Lung (tissue), 12 donors: ENCODE data around the gene KCTD3. TPM values are rescaled to one million over a fixed set of nuclear protein-coding genes. Genes with fewer than 3 reads are reported as not detected.

Experiments used
- ATAC-seq: fragments of 200-7000 bp; cut with Tn5 transposase; one replicate; pipeline ENCODE4 v1.9.1; 2020; ENCODE audit warnings: moderate number of reproducible peaks; ENCODE audit not compliant: insufficient read depth, low FRiP score
- DNase-seq, 3 donors: peaks; one replicate each; pipeline ENCODE4 v3.0.0-alpha.2; 2013 to 2017
- H3K27ac ChIP-seq, 2 donors: one replicate each; pipeline ENCODE4 v1.5.1; 2013; ENCODE audit warnings: mild to moderate bottlenecking in 2 of 2, moderate library complexity in 2 of 2, control low read depth in 1 of 2, inconsistent platforms in 1 of 2, low read depth in 1 of 2, low read length in 1 of 2
- H3K27me3 ChIP-seq, 3 donors: one replicate each; pipeline ENCODE4 v1.5.1; 2013; ENCODE audit warnings: low read length in 2 of 3; ENCODE audit not compliant: control insufficient read depth in 3 of 3, insufficient read depth in 3 of 3
- H3K36me3 ChIP-seq, 4 donors: one replicate each; pipeline ENCODE4 v1.5.1; 2013; ENCODE audit warnings: low read length in 4 of 4, mild to moderate bottlenecking in 1 of 4, moderate library complexity in 1 of 4; ENCODE audit not compliant: control insufficient read depth in 4 of 4, insufficient read depth in 4 of 4
- H3K4me1 ChIP-seq, 5 donors: one replicate each; pipeline ENCODE4 v1.5.1; 2013; ENCODE audit warnings: low read length in 5 of 5, mild to moderate bottlenecking in 2 of 5, moderate library complexity in 1 of 5; ENCODE audit not compliant: control insufficient read depth in 5 of 5, insufficient read depth in 5 of 5
- H3K4me3 ChIP-seq: one replicate; pipeline ENCODE4 v1.5.1; 2013; ENCODE audit warnings: mild to moderate bottlenecking, control low read depth, moderate library complexity
- H3K9ac ChIP-seq, 2 donors: one replicate each; pipeline ENCODE4 v1.5.1; 2013; ENCODE audit warnings: low read length in 2 of 2, control low read depth in 1 of 2; ENCODE audit not compliant: insufficient read depth in 1 of 2
- H3K9me3 ChIP-seq, 4 donors: one replicate each; pipeline ENCODE4 v1.5.1; 2013; ENCODE audit warnings: low read length in 3 of 4, mild to moderate bottlenecking in 1 of 4, moderate library complexity in 1 of 4; ENCODE audit not compliant: control insufficient read depth in 4 of 4, insufficient read depth in 3 of 4
- WGBS, 2 donors: extraction: QIAGEN DNeasy Blood & Tissue Kit; methylation state at CpG; one replicate each; pipeline ENCODE4 v1.1.7; 2013; 5-methylcytosine and 5-hydroxymethylcytosine counted together
- polyA plus RNA-seq, 2 donors: library from polyadenylated mRNA; stranded (reverse); fragments of 200-250 nt; gene quantifications; one replicate each; pipeline ENCODE4 v1.2.1, GENCODE V29; 2013
- total RNA-seq, 2 donors: library from RNA; depleted of rRNA in 1 of 2; stranded (reverse); fragments of >200 nt in 1 of 2; gene quantifications; one replicate each; pipeline ENCODE4 v1.2.1, GENCODE V29; 2014 to 2021
- TF ChIP-seq, protein P1 (sequence below): IDR thresholded peaks from 2 replicates; pipeline ENCODE4 v1.5.1; 2012; ENCODE audit warnings: mild to moderate bottlenecking; ENCODE audit errors: control extremely low read depth, extremely low read depth
- donor health status: control.
- donor health status: control.
- donor health status: Bipolar disorder and iron deficiency.
- donor health status: healthy.
- donor health status: DM: yes; HTN: yes; CAD: no.

The KCTD3 gene
- total and polyA plus RNA-seq, 4 donors = 11.6 to 47.5 (median 18.1) TPM

- peak in 2 of 3 donors; percentile 16 to 48 for DNase-seq
- H3K27me3 ChIP-seq = no peaks in the 10 kb centered on the region
- WGBS, 2 donors = 78 to 89% methylated on average over 2 of the region's 2 CpGs
- H3K4me1 ChIP-seq = peaks cover 0 to 8% (median 4%) of the 10 kb centered on the region in 5 donors
- H3K9me3 ChIP-seq = no peaks in the 10 kb centered on the region
- TF ChIP-seq, protein P1, sequence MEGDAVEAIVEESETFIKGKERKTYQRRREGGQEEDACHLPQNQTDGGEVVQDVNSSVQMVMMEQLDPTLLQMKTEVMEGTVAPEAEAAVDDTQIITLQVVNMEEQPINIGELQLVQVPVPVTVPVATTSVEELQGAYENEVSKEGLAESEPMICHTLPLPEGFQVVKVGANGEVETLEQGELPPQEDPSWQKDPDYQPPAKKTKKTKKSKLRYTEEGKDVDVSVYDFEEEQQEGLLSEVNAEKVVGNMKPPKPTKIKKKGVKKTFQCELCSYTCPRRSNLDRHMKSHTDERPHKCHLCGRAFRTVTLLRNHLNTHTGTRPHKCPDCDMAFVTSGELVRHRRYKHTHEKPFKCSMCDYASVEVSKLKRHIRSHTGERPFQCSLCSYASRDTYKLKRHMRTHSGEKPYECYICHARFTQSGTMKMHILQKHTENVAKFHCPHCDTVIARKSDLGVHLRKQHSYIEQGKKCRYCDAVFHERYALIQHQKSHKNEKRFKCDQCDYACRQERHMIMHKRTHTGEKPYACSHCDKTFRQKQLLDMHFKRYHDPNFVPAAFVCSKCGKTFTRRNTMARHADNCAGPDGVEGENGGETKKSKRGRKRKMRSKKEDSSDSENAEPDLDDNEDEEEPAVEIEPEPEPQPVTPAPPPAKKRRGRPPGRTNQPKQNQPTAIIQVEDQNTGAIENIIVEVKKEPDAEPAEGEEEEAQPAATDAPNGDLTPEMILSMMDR = no peak
- no peak overlapping the region for H3K9ac ChIP-seq
- no peak overlapping the region for H3K27ac ChIP-seq
- ATAC-seq = no peak
- H3K4me3 ChIP-seq = no peak overlapping the region
- peaks cover under 1 to 31% (median 13%) of the 10 kb centered on the region in 4 donors for H3K36me3 ChIP-seq
Measured at GRCh38 chr1:215595231-215595630, 28.1 kb downstream of the KCTD3 start.

DNA sequence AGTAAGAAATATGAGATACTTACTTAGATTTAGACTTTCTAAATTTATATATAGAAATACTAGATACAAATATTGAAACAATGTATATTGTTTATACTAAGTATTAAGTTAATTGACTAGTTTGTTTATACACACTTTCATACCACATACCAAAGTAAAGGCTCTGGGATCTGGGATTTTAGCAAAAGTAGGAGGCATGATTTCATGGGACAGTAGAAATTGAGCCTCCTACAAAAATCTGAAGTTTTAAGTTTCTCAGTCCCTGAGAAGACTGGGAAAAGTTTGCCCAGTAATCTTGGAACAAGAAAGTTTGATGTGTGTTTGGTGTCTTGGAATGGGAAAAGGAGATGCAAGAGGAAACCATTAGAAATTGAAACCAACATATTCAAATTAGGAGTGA is 30.9 kb downstream of the KCTD3 start:
- TF ChIP-seq, protein P1 = no peak
- peaks cover 0 to 5% (median 4%) of the 10 kb centered on the region in 5 donors for H3K4me1 ChIP-seq
- ATAC-seq = no peak
- H3K4me3 ChIP-seq = no peak overlapping the region
- peaks cover 1 to 33% (median 12%) of the 10 kb centered on the region in 4 donors for H3K36me3 ChIP-seq
- H3K27me3 ChIP-seq = no peaks in the 10 kb centered on the region
- H3K9me3 ChIP-seq = no peaks in the 10 kb centered on the region
- H3K27ac ChIP-seq = no peak overlapping the region
- DNase-seq = no peak
- H3K9ac ChIP-seq = no peak overlapping the region

DNA sequence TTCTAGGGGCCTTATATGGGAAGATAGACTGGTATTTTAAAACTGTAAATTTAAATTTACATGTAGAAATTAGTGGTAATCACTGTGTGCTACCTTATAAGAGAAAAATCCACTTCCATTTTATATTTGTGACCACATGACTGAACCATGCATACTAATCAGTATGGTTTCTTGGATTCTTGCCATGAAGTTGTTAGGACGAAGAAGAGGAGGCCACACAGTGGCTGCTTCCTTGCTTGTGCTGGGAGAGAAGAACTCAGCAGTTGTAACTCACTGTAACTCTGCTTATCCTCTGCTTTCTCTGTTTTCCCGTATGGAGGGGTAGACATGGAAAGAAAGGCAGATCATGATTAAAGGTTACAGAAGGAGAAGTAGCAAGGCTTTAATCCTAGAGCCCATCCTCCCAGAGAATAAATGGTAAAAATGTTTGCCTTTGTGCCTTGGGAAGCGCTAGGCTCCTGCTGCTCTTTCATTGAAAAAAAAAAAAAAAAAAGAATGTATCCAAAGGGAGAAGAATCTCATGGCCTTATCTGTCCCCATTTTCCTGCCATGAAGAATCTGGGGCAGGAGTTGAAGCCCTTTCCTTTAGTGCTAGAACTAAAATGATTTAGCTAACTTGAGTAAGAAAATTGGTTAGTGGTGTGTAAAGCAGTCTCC is 32.4 kb downstream of the KCTD3 start:
- Histone ChIP-seq H3K27me3 (no peaks in the 10 kb centered on the region), H3K9ac (no peak overlapping the region), H3K4me1 (peaks cover 0 to 5% (median 4%) of the 10 kb centered on the region in 5 donors), H3K27ac (no peak overlapping the region), H3K36me3 (peaks cover 4 to 38% (median 14%) of the 10 kb centered on the region in 4 donors), H3K4me3 (no peak overlapping the region), H3K9me3 (no peaks in the 10 kb centered on the region)
- ATAC-seq = no peak
- TF ChIP-seq, protein P1 = no peak
- WGBS, 2 donors = 67 to 71% methylated on average over 3 of the region's 3 CpGs
- peak in 2 of 3 donors; percentile 47 to 65 for DNase-seq

GRCh38 chr1:215600258-215600792 is 33.2 kb downstream of the KCTD3 start:
- Histone ChIP-seq H3K4me1 (peaks cover 0 to 5% (median 1%) of the 10 kb centered on the region in 5 donors), H3K27ac (no peak overlapping the region), H3K36me3 (peaks cover 4 to 37% (median 14%) of the 10 kb centered on the region in 4 donors), H3K27me3 (no peaks in the 10 kb centered on the region), H3K9me3 (no peaks in the 10 kb centered on the region), H3K9ac (no peak overlapping the region), H3K4me3 (no peak overlapping the region)
- TF ChIP-seq, protein P1 = no peak
- DNase-seq = no peak
- ATAC-seq = no peak
